ENCODE results near the gene DDA1.

DDA1 gene

DNA sequence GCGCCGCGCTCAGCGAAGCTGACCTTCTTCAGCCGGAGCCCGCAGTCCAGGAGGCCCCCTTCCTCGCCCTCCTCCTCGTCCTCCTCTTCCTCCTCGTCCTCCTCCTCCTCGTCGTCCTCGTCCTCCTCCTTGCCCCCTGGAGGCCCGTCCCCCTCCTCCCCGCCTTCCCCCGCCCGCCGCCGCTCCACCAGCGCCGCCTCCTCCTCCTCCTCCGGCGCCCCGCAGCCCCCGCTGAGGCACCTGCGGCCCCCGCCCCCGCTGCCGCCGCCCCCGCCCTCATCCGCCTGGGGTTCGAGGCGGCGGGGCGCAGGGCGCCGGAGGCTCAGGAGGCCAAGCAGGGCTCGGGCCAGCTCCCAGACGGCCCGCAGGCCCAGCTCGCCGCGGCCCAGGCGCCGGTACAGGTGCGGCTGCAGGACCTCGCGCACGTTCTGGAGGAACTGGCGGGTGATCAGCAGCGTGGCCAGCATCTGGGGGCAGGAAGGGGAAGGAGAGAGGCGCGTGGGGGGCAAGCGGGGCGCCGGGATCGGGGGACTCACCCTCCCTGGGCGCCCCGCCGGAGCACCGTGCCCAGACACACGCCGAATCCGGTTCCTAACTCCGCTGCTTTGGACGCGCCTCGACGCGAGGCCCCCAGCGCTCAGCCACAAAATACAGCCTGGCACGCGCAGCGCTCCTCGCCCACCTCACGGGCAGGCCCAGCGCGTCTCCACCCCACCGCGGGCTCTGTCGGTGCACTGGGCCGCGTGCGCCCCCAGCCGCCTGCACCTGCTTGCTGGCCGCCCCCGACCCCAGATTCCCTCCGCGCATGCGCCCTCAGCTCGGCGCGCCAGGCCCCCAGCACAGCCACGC is 19.4 kb downstream of the DDA1 start:
- Histone ChIP-seq H3K9ac (ENCODE audit: low read length) (peak overlapping the region; percentile 79), H3K4me1 (ENCODE audit: control insufficient read depth, low read depth, low read length) (peaks cover 1% of the 10 kb centered on the region), H3K9me3 (ENCODE audit: control insufficient read depth, low read depth, low read length) (no peaks in the 10 kb centered on the region), H3K27me3 (ENCODE audit: control insufficient read depth, insufficient read depth, low read length) (peaks cover 9% of the 10 kb centered on the region), H3K27ac (ENCODE audit: low read length) (no peak overlapping the region), H3K4me3 (ENCODE audit: low read length) (peak overlapping the region; percentile 77), H3K36me3 (ENCODE audit: control insufficient read depth, low read depth, low read length) (no peaks in the 10 kb centered on the region)

DNA sequence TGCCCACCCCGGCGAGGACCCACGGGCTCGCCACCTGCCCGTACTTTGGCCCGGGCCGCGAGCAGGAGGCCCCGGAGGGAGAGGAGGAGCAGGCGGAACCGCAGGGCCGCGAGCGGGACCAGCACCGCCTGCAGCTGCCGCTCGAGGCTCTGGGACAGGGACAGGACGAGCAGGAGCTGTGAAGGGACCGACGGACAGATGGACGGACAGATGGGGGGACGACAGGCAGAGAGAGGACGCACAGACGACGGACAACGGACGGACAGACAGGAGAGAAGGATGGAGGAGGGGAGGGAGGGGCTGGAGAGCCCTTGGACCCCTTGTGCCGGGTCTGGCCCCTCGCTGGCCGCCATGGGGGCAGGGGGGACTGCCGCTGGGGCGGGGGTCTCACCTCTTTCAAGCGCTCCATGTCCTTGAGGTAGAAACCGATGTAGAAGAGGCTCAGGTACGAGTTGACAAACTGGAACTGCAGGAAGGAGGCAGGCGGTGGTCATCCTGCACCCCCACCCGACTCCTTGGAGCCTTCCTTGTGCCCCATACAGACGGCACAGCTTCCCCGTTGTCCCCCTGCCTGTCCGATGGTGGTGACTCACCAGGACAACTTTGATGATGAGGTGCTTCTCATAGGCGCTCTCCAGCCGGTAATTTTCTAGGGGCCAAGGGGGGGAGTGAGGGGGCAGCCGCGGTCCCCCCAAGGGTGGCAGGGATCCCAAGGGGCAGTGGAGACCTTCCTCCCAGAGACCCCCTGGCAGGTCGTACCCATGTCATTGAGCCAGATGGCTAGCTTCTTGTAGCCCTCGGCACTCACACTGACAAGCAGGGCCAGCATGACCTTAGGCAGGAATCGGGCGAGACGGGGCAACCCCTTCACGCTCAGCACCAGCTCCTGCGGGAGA is 20.3 kb downstream of the DDA1 start:
- Histone ChIP-seq H3K27me3 (ENCODE audit: control insufficient read depth, insufficient read depth, low read length) (peaks cover 9% of the 10 kb centered on the region), H3K9ac (ENCODE audit: low read length) (no peak overlapping the region), H3K4me1 (ENCODE audit: control insufficient read depth, low read depth, low read length) (peaks cover 3% of the 10 kb centered on the region), H3K4me3 (ENCODE audit: low read length) (no peak overlapping the region), H3K36me3 (ENCODE audit: control insufficient read depth, low read depth, low read length) (no peaks in the 10 kb centered on the region), H3K9me3 (ENCODE audit: control insufficient read depth, low read depth, low read length) (no peaks in the 10 kb centered on the region), H3K27ac (ENCODE audit: low read length) (no peak overlapping the region)

DNA sequence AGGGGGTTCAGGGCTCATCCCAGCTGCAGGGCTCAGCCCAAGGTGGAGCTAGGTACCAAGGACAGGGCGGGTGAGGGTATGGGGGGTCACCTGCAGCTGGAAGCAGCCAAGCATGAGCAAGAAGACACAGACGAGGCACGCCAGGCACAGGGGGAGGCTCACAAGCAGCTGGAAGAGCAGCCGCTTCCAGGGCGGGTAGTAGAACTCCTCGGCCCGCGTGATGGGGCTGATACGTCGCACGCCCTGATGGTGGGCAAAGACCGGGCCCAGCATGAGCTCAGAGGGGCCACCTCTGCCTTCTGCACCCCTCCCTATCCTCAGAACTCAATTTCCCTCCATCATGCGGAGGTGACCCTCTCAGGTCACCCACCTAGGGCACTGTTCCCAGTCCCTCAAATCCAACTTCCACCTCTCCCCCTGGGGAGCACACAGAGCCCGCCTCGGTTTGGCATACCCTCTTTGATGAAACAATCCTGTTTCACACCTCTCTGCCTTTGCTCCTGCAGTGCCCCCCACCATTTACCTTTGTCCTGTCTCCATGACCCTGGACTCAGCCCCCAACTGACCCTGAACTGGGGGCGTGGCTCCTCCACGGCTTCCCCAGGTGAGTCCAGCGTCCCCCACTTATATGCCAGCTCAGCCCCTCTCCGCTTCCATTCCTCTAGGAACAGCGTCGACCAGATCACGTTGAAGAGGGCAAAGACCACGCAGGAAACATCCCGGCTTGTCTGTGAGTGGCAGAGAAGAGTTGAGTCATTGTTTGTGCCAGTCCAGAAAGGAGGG is 21.1 kb downstream of the DDA1 start:
- no peak overlapping the region for H3K9ac ChIP-seq (ENCODE audit: low read length)
- no peak overlapping the region for H3K4me3 ChIP-seq (ENCODE audit: low read length)
- no peaks in the 10 kb centered on the region for H3K36me3 ChIP-seq (ENCODE audit: control insufficient read depth, low read depth, low read length)
- H3K27me3 ChIP-seq (ENCODE audit: control insufficient read depth, insufficient read depth, low read length): peaks cover 9% of the 10 kb centered on the region
- H3K4me1 ChIP-seq (ENCODE audit: control insufficient read depth, low read depth, low read length): peaks cover 3% of the 10 kb centered on the region
- no peaks in the 10 kb centered on the region for H3K9me3 ChIP-seq (ENCODE audit: control insufficient read depth, low read depth, low read length)
- no peak overlapping the region for H3K27ac ChIP-seq (ENCODE audit: low read length)

DNA sequence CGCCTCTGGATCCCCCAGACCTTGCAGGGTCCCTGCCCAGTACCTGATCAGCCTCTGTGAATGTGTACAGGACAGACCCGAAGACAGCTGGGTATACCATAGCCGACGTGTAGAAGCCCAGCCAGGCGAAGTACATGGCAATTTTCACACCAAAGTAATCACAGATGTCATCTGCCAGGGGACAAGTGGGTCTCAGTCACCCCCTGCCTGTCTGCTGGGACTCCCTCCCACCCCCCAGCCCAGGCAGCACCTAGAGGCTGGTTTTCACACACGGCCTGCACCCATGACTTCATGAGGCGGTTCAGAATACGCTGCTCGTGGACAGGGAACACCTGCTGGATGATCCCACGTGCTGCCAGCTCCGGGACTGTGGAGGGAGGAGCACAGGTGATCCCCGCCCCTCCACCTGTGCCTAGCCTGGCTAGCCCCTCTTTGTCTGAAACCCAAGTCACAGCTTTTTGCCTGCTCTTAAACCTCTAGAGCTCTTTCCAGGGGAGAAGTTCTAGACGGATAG is 21.7 kb downstream of the DDA1 start:
- Histone ChIP-seq H3K4me1 (ENCODE audit: control insufficient read depth, low read depth, low read length) (peaks cover 3% of the 10 kb centered on the region), H3K36me3 (ENCODE audit: control insufficient read depth, low read depth, low read length) (no peaks in the 10 kb centered on the region), H3K4me3 (ENCODE audit: low read length) (no peak overlapping the region), H3K9me3 (ENCODE audit: control insufficient read depth, low read depth, low read length) (no peaks in the 10 kb centered on the region), H3K27ac (ENCODE audit: low read length) (no peak overlapping the region), H3K27me3 (ENCODE audit: control insufficient read depth, insufficient read depth, low read length) (peaks cover 9% of the 10 kb centered on the region), H3K9ac (ENCODE audit: low read length) (no peak overlapping the region)

DNA sequence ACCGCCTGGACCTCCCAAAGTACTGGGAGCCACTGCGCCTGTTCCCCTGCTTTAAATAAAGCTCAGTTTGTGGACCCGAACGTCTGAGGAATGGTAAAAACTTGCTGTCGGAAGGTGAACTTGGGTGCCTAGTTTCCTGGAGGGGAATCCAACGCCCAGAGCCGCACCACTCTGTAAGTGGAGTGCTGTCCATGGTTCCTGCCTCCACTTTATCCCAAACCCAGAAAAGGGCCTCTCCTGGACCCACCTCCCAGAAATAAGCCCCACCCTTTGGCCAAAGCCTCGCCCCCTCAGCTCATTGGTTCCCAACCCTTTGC is 23.0 kb downstream of the DDA1 start:
- Histone ChIP-seq H3K4me3 (ENCODE audit: low read length) (no peak overlapping the region), H3K4me1 (ENCODE audit: control insufficient read depth, low read depth, low read length) (peaks cover 3% of the 10 kb centered on the region), H3K9me3 (ENCODE audit: control insufficient read depth, low read depth, low read length) (no peaks in the 10 kb centered on the region), H3K36me3 (ENCODE audit: control insufficient read depth, low read depth, low read length) (no peaks in the 10 kb centered on the region), H3K9ac (ENCODE audit: low read length) (no peak overlapping the region), H3K27me3 (ENCODE audit: control insufficient read depth, insufficient read depth, low read length) (peaks cover 9% of the 10 kb centered on the region), H3K27ac (ENCODE audit: low read length) (no peak overlapping the region)

DNA sequence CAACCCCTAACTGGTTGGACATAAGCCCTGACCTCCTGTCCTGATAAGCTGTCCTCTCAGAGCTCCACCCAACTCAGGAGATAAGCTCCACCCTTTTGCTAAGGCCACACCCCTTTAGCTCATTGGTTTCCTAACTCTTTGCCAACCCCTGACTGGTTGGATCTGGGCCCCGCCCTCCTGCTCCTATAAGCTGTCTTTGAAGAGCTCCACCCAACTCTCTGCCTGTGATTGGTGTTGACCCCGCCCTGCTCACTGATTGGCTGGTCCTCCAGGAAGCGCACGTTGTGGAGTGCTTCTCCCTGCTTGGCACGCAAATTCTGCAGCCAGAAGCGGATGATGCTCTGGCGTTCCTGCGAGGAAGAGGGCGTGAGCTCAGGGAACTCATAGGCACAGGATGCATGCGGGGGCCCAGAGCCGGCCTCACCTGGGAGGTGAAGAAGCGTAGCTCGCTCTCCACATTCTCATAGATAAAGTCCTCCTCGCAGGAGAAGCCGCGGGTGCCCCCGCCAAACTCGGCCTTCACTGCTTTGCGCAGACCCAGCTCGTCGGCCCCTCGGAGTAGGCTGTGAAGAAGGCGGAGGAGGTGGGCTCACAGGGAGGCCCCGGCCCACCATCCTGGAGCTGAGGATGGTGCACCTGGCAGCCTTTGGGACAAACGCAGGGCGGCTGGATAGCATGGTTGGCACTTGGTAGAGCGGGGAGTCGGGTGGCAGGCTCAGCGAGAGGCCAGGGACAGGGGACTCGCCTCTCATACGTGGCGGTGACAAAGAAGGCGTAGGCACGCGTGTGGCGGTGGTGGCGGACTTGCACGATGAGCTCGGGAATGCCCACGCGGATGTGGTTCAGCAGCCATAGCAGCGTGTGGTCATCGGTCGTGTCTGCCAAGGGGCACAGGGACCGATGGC is 23.6 kb downstream of the DDA1 start:
- Histone ChIP-seq H3K9me3 (ENCODE audit: control insufficient read depth, low read depth, low read length) (no peaks in the 10 kb centered on the region), H3K27me3 (ENCODE audit: control insufficient read depth, insufficient read depth, low read length) (peaks cover 9% of the 10 kb centered on the region), H3K9ac (ENCODE audit: low read length) (no peak overlapping the region), H3K4me1 (ENCODE audit: control insufficient read depth, low read depth, low read length) (peaks cover 3% of the 10 kb centered on the region), H3K27ac (ENCODE audit: low read length) (no peak overlapping the region), H3K36me3 (ENCODE audit: control insufficient read depth, low read depth, low read length) (no peaks in the 10 kb centered on the region), H3K4me3 (ENCODE audit: low read length) (no peak overlapping the region)

DNA sequence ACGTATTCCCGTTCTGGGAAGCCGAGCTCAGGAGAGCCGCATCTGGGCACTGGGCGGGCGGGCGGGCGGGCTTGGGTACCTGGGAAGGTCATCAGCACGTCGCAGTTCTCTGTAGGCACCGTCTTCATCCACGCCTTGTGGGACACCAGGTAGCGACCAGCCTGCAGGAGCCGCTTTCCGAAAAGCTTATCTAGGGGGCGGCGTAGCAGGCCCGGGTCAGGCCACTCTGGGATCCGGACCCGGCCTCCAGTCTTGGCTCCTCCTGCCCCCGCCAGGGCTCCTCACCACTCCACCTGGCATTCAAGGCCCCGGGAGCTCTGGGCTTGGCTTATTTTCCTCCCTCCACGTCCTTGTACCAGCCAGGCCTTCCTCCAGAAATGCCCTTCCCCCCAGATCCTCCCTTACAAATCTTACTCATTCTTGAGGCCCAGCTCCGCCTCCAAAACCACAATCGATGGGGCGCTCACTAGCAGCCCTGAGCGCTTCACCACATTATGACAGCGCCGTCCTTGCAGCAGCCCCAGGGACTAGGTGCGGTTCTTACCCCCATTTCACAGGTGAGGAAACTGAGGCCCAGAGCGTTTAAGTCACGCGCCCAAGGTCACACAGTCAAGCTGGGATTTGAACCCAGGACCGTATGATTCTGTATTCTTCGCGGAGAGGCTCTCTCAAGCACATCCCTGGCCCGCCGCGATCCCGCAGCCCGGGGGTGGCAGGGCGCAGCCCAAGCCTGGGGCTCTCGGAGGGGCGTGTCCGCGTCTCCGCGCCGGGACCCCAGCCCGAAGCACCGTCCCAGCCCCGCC is 24.4 kb downstream of the DDA1 start:
- Histone ChIP-seq H3K27ac (ENCODE audit: low read length) (no peak overlapping the region), H3K27me3 (ENCODE audit: control insufficient read depth, insufficient read depth, low read length) (peaks cover 9% of the 10 kb centered on the region), H3K9me3 (ENCODE audit: control insufficient read depth, low read depth, low read length) (no peaks in the 10 kb centered on the region), H3K4me1 (ENCODE audit: control insufficient read depth, low read depth, low read length) (peaks cover 8% of the 10 kb centered on the region), H3K4me3 (ENCODE audit: low read length) (peak overlapping the region; percentile 72), H3K36me3 (ENCODE audit: control insufficient read depth, low read depth, low read length) (no peaks in the 10 kb centered on the region), H3K9ac (ENCODE audit: low read length) (peak overlapping the region; percentile 57)

DNA sequence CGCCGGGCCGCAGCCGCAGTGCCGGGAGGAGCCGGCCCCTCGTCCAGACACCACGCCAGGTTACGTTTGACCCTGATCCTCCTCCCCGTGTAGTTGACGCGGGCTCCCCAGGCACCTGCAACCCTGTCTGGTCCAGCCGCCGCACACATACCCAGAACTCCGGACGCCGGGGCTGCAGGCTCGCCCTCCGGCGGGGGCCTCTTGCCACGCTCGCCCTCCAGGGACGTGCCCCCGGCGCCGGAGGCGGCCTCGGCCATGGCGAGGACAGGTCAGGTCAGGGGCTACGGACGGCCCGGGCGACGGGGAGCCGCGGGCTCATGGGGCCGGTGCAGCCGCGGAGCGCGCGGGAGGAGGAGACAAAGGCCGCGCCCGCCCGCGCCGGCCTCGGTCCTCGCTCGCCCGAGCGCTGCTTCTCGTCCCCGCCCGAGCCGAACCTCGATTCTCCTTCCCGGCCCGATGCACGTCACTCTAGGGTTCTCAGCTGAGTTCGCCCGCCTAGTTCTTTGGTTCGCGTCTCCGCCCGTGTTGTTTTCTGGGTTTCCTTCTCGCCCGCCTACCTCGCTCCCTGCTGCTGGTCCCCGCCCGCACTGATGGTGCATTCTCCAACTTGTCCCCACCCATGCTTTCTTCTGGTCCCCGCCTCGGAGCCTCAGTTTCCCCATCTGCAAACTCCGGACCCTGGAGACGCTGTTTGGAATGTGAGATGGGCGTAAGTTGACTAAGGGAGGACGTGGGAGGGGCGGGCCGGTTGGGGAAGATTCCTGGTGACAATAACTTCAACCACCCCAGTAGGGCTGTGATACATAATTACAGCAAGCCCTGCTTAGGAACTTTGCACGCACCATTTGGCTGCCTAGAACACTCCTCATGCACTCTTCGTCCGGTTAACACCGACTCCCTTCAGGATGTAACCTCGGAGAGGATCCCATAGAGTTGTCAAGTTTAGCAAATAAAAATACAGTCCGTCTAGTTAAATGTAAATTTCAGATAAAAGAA is 25.3 kb downstream of the DDA1 start, which contains the start of gene ANO8:
Gene ANO8 (minus strand): TSS at position 442 of the 996 bp plus-strand sequence. CDS start 185 bp downstream, at position 257.
- Histone ChIP-seq H3K36me3 (ENCODE audit: control insufficient read depth, low read depth, low read length) (no peaks in the 10 kb centered on the region), H3K27me3 (ENCODE audit: control insufficient read depth, insufficient read depth, low read length) (peaks cover under 1% of the 10 kb centered on the region), H3K27ac (ENCODE audit: low read length) (no peak within 1 kb of the TSS), H3K9ac (ENCODE audit: low read length) (peak within 1 kb of the TSS; percentile 57), H3K4me1 (ENCODE audit: control insufficient read depth, low read depth, low read length) (peaks cover 8% of the 10 kb centered on the region), H3K4me3 (ENCODE audit: low read length) (peak within 1 kb of the TSS; percentile 72), H3K9me3 (ENCODE audit: control insufficient read depth, low read depth, low read length) (no peaks in the 10 kb centered on the region)

DNA sequence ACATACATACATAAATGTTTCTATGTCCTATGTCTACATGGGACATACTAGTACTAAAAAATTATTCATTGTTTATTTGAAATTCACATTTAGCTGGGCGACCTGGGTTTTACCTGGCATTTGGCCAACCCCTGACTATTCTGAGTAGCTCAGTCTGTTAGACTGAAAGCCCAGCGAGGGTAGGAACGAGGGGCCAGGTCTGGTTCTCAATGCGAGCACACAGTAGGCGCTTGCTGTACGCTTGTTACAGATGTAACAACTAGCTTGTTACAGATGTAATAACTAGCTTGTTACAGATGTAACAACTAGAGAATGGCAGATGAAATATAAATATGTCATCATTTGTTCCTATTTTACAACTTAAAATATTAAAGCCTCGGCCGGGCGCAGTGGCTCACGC is 26.2 kb downstream of the DDA1 start:
- Histone ChIP-seq H3K4me3 (ENCODE audit: low read length) (no peak overlapping the region), H3K27ac (ENCODE audit: low read length) (no peak overlapping the region), H3K27me3 (ENCODE audit: control insufficient read depth, insufficient read depth, low read length) (no peaks in the 10 kb centered on the region), H3K9me3 (ENCODE audit: control insufficient read depth, low read depth, low read length) (no peaks in the 10 kb centered on the region), H3K4me1 (ENCODE audit: control insufficient read depth, low read depth, low read length) (peaks cover 8% of the 10 kb centered on the region), H3K9ac (ENCODE audit: low read length) (no peak overlapping the region), H3K36me3 (ENCODE audit: control insufficient read depth, low read depth, low read length) (no peaks in the 10 kb centered on the region)
